Breast epithelium (tissue), 3 donors: ENCODE results near the gene ASMT.
A peak's percentile ranks its signal among the peaks of the same experiment; 100 is the strongest.
"Not testable (repeated sequence)": the region's sequence is repeated elsewhere in the genome, so short reads cannot be mapped to it uniquely, and the experiment has no call there.

Experiments used
- CTCF ChIP-seq, 3 donors: fragments of 450-650 bp; IDR thresholded peaks; one replicate each; pipeline ENCODE4 v1.5.1; 2016 to 2017; ENCODE audit warnings: antibody characterized with exemption in 3 of 3, mild to moderate bottlenecking in 3 of 3, moderate library complexity in 3 of 3
- POLR2A ChIP-seq: fragments of 450-650 bp; IDR thresholded peaks from one replicate; pipeline ENCODE4 v1.6.1; 2016; ENCODE audit warnings: antibody characterized with exemption, mild to moderate bottlenecking, moderate library complexity
- POLR2AphosphoS5 ChIP-seq, 3 donors: sonication (generic); formaldehyde crosslinking; IDR thresholded peaks; one replicate each; pipeline ENCODE4 v1.6.1; 2017; ENCODE audit warnings: antibody characterized with exemption in 3 of 3

GRCh38 chrX:1652011-1652811 is 37.4 kb downstream of the ASMT start:
- peak; percentile 52 to 69 (median 67) for TF ChIP-seq CTCF (IDR thresholded peaks at IDR 0.05)
- not testable (repeated sequence) for TF ChIP-seq POLR2A; POLR2AphosphoS5 (IDR thresholded peaks at IDR 0.05)
